C1 segment of cervical spinal cord (tissue), 14 donors: Measurements from ENCODE around the gene RABGAP1.

ENCODE experiments used
- DNase-seq, 14 donors: peaks; one replicate each; lab custom pipeline; 2025; lab: John Stamatoyannopoulos, UW

Gene RABGAP1

DNA sequence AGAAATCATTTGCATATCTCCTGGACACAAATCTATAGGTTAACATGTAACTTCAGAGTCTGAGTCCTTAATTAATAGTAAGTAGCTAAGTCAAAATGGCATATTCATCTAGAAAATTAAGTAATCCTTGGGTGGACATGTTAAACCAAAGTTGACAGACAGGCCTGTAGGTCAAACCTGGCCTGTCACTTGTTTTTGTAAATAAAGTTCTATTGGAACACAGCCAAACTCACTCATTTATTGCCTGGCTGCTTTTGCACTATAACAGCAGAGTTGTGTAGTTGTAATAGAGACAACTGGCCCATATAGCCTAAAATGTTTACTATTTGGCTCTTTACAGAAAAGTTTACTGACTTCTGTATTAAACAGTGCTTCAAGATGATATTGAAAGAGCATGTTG lies 68.1 kb downstream of the RABGAP1 start:
- no peak for DNase-seq

DNA sequence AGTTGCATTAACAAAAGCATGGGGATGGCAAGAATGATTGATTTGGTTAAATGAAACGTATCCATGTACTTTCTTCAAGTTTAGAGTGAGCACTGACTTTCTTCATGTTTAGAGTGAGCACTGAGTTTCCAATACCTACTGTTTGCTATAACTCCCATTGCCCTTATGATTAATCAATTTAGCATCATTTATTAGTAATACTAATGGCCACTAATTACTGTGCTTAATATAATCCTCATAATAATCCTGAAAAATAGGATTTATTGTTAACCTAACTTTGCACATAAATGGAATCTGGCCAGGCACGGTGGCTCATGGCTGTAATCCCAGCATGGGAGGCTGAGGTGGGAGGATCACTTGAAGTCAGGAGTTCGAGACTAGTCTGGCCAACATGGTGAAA lies 70.6 kb downstream of the RABGAP1 start:
- DNase-seq: no peak

DNA sequence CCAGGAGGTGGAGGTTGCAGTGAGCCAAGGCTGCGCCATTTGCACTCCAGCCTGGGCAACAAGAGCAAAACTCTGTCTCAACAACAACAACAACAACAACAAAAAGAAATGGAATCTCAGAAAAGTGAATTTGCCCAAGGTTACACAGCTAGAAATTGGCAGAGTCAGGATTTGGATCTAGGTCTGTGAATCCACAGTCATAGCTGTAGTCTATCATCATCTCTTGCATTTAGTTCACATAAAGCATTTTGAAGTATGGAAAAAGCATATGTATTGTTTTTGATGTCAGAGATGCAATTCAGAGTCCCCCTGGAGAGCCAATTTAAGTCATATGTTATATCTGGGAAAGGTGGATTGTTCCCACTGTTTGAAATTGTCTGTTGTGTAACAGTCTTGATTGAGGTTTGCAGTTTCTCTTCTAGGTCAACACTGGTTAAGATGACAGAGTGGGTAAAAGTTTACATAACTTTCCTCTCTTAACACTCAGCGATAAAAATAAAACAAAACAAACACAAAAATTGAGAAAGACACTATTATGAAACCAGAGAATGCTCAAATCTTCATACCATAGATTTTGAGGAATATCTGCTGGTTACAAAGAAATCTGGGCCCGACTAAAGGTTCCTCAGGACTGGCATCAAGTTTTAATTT lies 71.2 kb downstream of the RABGAP1 start:
- DNase-seq: no peak

DNA sequence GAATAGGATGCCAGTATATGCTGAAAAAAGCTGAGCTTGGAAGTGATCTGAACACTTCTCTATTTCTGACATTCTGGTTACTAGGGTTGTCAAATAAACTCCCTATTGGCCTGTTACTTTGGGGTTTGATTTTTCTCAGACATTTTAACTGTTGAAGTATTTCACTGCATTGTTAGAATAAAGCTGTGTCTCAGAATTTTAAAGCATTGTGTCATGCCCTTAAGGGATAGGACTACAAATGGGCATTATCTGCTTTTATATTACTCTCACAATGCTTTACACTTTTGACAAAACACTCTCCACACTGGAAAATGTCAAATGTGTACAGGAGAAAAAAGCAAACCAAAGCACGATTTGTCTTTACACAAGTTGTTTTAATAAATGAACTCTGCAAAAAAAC lies 75.8 kb downstream of the RABGAP1 start:
- no peak for DNase-seq

DNA sequence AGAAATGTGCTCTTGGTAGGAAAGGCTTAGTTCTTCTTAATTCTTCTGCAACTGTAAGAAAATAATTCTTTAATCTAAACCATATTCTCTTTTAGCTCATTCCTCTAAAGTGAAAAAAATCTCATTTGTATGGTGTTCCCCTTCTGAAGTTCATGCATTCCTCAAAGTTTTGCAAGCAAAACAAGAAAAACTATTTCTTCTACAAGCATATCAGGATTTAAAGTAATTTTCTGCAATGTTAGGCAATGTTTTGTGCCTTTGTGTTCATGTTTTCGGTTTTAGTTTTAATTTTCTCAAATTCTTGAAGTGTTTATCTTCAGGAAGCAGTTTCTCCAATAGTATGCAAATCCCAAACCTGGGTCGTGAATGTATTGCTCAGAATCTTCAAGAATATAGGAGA lies 80.0 kb downstream of the RABGAP1 start:
- no peak for DNase-seq

DNA sequence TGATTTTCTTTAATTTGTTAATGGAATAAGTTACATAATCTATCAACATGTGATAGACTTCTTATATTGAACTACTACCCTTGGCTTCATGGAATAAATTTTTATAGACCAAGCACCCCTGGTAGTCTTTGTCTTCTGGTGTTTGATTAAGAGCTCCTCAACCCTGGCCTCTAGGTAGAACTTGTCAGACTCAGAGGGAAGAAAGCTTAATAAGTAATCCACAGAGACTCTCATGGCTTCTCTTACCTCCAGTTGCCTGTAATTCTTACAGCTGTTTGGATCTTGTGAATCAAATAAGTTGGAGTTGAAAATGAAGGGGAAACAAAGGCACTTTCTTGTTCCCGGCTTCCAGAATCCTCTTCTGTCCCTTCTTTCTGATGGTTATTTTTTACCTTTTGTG lies 85.6 kb downstream of the RABGAP1 start:
- DNase-seq: no peak

DNA sequence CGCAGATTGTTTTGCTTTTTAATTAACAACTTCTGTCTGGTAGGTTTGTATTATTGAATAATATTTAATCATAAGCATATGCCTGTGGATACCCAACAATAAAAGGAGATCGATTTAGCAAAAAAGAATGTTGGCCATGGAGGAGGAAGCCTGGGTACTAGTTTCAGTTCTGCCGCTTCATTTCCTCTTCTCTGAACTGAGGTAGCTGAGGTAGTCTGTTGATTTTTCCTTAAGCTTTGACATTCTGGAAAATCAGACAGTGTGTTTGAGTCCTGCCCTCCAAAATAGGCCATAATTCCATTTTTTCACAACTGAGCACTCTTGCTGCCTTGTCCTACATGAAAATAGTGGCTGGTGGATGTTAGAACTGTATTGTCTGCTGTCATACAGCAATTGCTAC lies 86.7 kb downstream of the RABGAP1 start:
- no peak for DNase-seq

DNA sequence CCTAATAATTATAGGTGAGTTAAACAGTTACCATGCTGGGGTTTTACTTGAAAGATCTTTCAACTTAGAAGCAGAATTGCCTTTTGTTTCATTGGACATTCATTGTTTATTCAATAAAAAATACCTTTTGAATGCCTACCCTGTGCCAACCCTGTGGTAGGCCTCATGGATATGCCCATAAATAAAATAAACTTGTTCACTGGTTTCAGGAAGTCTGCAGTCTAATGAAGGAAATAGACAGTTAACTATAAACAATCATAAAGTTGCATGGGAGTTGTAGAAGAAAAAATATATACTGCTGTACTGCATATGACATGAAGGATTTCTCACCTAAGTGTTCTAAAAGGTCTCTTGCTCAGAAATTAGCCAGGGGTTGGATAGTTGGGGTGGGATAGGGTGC lies 87.3 kb downstream of the RABGAP1 start:
- DNase-seq: no peak

DNA sequence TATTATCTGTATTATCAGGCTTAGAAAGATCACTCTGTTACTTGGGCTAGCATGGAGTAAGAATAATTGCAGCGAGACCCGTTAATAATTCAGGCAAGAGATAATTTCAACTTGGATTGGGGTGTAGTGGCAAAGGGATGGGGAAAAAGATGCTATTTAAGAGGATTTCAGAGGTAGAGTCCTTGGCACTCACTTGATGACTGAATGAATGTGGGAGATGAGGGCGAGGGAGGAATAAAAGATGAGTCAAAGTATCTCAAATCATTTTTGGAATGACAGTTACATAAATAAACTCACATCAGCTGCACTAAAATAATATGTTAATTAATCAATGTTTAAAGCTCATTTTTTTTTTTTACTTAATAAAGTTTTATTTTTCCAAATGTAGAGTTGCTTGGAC lies 88.2 kb downstream of the RABGAP1 start:
- no peak for DNase-seq

DNA sequence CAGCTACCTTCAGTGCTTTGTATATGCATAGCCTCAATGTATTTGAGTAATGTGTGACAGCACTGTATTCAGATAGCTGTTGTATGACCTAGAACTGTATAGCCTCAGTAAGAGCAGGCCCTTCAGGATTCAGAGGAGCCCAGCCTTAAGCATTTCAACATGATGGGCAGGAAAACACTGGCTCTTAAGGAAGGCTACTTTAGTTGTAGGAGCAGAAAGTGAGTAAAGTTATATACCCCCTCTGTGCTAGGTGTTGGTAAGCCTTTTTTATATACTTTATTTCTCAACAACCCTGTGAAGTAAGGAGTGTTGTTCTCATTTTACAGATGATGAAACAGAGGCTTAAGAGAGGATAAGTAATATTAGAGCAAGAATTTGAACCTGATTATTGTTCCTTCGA lies 91.1 kb downstream of the RABGAP1 start:
- DNase-seq: no peak

DNA sequence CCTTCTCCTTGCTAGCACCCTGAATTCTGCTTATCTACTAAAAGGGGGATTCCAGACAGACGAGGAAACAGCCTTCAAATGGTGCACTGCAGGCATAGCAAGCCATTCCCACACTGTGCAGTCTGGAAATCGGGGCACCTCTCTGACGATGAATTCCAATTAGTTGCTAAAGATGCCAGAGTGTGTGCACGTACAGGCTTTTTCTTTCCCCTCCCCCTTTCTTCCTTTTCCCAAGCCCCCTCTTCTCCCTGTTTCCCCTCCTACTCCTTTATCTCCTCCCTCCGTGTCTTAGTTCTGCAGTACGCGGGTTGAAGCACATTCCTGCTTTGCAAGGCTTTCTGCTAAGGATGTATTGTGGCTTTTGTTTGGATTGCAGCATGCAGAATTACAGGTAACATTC lies 92.5 kb downstream of the RABGAP1 start, which contains the start of gene GPR21:
Gene GPR21 (plus strand): TSS at position 316 of the 400 bp plus-strand sequence. CDS start 900 bp downstream, outside the sequence.
- DNase-seq: peak in 1 of 14 donors; percentile 29

DNA sequence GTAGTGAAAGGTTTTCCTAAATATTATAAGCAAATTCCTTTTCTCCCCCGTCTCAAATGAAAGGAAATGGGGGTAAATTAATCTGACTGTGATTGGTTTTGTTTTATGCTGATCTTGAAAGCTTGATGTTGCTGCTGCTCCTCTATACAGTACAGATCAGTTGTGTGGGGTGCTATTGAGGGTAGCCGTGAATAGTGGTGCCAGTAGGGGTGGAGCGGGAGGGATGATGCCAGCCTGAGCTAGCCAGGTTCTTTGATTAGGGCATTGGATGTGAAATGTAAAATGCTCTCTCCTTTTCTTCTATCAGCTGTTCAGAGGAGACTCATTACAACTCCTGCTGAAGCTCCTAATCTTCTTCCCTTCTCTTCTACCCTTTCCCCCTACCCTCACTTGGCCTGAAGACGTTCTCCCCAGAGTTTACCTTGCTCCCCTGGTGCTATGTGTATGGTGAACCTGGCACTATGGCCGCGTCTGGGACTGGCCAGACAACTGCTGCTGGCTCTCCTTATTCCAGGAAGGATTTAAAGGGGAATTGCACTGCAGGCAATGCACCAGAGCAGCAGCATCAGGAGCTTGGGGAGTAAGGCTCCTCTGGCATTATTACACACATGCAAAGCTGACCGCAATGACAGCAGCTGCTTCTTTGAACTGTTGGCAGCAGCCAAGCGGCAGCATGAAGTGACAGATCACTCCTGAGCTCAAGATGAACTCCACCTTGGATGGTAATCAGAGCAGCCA lies 93.2 kb downstream of the RABGAP1 start:
- DNase-seq: peak in 2 of 14 donors; percentile 13 to 43

DNA sequence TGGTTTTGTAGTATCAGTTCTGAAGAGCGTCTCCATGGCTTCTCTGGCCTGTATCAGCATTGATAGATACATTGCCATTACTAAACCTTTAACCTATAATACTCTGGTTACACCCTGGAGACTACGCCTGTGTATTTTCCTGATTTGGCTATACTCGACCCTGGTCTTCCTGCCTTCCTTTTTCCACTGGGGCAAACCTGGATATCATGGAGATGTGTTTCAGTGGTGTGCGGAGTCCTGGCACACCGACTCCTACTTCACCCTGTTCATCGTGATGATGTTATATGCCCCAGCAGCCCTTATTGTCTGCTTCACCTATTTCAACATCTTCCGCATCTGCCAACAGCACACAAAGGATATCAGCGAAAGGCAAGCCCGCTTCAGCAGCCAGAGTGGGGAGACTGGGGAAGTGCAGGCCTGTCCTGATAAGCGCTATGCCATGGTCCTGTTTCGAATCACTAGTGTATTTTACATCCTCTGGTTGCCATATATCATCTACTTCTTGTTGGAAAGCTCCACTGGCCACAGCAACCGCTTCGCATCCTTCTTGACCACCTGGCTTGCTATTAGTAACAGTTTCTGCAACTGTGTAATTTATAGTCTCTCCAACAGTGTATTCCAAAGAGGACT lies 94.2 kb downstream of the RABGAP1 start:
- DNase-seq: no peak

DNA sequence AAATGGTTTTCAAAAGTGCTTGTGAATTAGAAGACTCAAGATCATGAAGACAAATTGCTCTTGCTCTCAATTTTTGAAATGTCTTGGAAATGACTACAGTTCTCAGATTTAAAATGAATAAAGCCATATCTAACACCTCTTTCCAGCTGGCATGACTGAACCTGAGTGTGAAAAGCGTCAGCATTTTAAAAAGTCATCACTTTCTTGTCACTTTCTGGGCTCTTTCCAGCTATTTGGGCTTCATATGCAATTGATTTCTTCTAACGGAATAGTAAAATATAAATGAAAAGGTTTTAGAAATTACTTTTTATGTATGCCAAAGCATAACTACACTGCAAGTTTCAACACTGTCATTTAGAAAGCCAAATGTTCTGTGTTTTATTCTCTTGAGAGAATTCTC lies 95.0 kb downstream of the RABGAP1 start:
- no peak for DNase-seq

DNA sequence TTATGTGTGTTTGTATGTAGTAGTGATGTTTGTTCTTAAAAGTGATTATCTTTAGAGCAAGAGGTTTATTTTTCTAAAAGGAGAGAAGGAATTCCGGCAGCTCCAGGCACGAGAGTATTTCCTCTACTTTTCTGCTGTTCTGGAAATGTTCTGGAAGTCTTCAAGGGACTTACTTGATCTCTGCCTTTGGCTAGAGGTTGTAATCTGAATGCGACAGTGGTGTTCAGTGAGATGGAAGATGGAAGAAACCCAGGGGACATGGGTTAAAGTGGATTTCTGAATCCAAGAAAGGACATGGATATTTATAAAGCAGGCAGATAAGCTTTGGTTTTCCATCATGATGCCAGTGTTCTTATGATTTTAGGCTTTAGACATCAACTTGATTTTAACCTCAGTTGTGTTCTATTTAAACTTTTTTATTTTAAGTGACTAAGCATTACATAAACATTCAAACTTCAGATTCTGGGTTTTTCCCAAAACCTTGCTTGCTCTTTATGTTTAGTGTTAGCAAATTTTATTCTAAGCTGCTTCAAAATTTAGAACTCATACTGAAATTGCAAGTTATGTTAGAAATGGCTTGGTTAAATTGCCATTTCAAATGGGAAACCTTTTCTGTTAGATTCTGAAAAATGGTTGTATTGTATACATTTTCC lies 96.2 kb downstream of the RABGAP1 start:
- no peak for DNase-seq

DNA sequence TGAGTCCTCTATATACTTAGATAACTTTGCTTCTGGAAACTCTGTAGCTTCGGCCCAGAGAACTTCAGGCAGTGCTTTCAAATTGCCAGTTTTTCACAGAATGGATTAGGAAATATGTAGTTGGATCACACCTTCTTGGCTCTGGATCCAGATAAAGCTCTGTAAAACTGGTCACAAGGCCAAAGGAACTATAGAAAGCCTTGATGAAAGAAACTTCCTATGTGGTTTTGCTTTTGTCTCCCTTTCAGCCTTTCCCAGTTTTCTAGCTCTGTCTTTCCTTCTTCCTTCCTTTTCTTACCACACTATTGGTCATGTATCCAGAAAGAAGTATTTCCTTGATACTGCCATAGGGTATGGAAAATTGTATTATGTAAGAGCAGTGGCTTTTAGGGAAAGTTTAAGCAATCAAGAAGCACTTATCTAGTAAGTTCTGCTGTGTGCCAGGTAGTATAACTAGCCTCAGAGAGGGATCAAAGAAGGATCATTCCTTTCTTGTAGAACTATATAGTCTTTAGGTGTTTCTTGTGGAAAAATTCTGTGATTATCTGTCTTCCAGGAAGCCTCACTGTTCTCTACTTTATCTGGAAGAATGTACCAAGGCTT lies 98.9 kb downstream of the RABGAP1 start:
- no peak for DNase-seq

DNA sequence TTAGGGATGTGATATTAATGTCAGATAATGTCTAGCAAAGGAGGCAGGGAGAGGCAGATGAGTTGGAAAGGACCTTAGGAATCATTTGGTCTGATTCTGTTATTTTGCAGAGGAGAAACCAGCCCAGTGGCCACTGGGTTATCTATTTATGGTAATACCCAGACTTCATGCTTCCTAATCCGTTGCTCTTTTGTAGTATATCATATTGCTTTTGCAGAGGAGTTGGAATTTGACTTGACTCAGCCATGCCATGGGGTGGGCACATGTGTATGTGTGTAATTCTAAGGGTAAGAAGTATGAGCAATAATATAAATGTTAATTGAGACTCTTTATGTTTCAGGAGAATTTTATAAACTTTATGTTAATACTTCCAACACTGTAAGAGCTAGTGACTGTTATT lies 100.0 kb downstream of the RABGAP1 start:
- DNase-seq: no peak

DNA sequence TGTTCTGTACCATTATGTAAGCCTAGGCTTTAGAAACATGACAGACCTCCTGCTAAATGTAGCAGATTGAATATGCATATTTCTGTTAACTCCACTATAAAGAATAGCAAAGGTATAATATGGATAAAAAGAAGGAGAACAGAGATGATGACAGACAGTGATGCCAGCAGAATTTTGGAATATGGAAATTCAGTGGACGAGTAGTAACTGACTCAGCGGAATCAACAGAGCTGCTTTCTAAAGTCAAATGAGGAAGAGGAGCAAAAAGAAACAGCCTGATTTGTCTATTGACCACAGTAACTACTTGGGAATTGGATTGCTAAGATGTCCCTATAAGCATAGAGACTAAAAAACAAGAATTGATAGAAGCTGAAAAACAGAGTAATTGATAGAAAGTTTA lies 100.7 kb downstream of the RABGAP1 start:
- DNase-seq: no peak

DNA sequence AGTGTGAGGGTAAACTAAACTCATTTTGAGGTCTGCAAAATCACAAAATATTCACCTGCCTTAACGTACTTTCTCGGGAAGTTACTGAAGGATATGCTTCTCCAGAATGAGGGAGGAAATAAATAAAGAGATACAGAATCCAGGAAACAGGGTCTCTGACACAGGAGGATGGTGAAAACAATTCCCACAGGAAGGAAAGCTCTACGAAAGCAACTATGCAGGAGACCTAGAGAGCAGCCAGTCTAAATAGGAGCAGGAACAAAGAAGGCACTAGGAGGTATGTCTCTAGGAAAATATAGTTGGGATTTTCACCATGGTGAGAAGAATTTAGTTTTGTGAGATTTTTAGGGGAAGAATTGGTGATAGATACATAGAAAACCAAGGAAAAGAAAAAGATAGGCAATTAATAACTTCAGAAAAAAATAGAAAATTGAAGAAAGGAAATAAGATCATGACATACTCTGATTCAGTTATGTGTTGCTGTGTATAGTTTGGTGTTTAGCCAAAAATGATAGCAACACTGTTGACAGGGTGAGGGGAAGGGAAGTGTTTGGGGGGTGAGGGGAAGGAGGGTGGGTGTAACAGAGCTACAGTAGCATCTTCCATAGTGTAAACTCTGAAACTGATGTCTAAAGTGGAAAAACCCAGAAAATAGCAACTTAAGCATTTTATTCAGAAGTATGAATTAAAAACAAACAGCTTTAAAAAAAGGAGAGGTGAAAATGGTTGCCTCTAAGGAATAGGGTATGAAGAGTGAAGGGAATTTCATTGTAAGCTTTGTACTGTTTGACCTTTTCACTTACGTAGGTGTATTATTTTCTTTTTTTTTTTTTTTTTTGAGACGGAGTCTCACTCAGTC lies 102.5 kb downstream of the RABGAP1 start:
- no peak for DNase-seq

DNA sequence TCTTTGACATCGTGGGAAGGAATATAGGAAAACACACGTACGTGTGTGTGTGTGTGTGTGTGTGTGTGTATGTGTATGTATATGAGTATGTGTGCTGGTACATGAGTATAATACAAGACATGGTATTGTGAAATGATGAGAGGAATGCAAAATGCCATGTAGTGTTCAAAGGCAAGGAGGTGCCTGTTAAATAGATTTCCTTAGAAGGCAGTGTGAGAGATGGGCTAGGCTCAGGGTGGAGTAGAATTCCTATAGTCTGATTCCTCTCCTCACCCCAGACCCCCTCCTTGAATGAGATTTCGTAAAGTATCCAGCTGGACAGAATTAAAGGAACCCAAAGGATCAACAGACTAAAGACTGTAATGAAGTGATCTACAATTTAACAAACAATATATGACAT lies 103.8 kb downstream of the RABGAP1 start:
- no peak for DNase-seq
